Measurements from ENCODE around the gene ARSI.

- TF ChIP-seq NR2F2 (IDR thresholded peaks at IDR 0.05): no peak
- TF ChIP-seq GABPA (IDR thresholded peaks at IDR 0.05 in 1 of 2, conservative IDR thresholded peaks at IDR 0.05 in 1 of 2): no peak
- no peak for TF ChIP-seq REST (IDR thresholded peaks at IDR 0.05)
- TF ChIP-seq CTCF (IDR thresholded peaks at IDR 0.05; ENCODE audit: low read depth, low read length, missing input control): no peak
- no peak for TF ChIP-seq JUND (IDR thresholded peaks at IDR 0.05)
- no peak for TF ChIP-seq HNF4G (IDR thresholded peaks at IDR 0.05)
- no peak for TF ChIP-seq MAX (IDR thresholded peaks at IDR 0.05)
- no peak for TF ChIP-seq YY1 (IDR thresholded peaks at IDR 0.05)
- no peak for TF ChIP-seq EGR1 (IDR thresholded peaks at IDR 0.05; ENCODE audit: low read depth in 2 of 2)
These were observed 37.1 kb upstream of the ARSI start for GRCh38 chr5:150339841-150340240.

Measured in liver (tissue), 3 donors.